ENCODE results near the gene SLC24A3. TPM values are rescaled to one million over a fixed set of nuclear protein-coding genes. Genes with fewer than 3 reads are reported as not detected.

The SLC24A3 gene
- total and polyA plus RNA-seq, 2 experiments from 2014 or later: 0.81 to 2.5 TPM

DNA sequence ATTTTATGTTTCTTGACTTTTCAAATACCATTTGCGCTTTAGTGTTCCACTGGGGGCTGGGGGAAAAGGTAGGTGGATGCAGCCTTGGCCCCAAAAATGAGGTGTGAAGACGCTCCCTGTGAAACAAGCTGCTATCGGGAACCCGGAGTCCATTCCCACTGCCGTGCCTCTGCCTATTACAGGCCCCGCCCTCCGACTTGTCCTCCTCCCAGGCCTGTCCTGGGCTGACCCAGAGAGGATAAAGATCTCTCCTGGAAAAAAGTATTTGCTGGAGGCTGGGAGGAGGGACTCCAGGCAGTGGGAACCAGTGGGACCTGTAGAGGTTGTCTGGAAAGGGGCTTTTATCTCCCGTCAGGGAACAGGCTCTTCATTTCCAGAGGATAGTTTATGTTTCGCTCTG is 215.0 kb downstream of the SLC24A3 start:
- H3K4me2 ChIP-seq: no peak overlapping the region
- peak; percentile 27 for DNase-seq (ENCODE audit: low spot score)

More for the DNA sequence above, 215.0 kb downstream of the SLC24A3 start:
- no peaks in the 10 kb centered on the region for H4K20me1 ChIP-seq (replicated peaks; ENCODE audit: insufficient read depth)
- H3K27me3 Mint-ChIP-seq (ENCODE audit: insufficient read depth, low read depth, poor library complexity): peaks cover 6% of the 10 kb centered on the region
- no peaks in the 10 kb centered on the region for H3K27me3 ChIP-seq (ENCODE audit: insufficient read depth)
- no peak overlapping the region for H3K27ac Mint-ChIP-seq
- H3K4me1 Mint-ChIP-seq: peaks cover 48% of the 10 kb centered on the region
- H3K27ac ChIP-seq (ENCODE audit: low read depth): no peak overlapping the region
- no peak overlapping the region for H3K4me3 Mint-ChIP-seq
- H3K9me2 ChIP-seq (ENCODE audit: insufficient read depth): no peaks in the 10 kb centered on the region
- H3K9me3 Mint-ChIP-seq: no peaks in the 10 kb centered on the region
- H3K36me3 Mint-ChIP-seq (ENCODE audit: low read depth): no peaks in the 10 kb centered on the region
- no peak overlapping the region for H3K4me3 ChIP-seq
- TF ChIP-seq, protein P1, sequence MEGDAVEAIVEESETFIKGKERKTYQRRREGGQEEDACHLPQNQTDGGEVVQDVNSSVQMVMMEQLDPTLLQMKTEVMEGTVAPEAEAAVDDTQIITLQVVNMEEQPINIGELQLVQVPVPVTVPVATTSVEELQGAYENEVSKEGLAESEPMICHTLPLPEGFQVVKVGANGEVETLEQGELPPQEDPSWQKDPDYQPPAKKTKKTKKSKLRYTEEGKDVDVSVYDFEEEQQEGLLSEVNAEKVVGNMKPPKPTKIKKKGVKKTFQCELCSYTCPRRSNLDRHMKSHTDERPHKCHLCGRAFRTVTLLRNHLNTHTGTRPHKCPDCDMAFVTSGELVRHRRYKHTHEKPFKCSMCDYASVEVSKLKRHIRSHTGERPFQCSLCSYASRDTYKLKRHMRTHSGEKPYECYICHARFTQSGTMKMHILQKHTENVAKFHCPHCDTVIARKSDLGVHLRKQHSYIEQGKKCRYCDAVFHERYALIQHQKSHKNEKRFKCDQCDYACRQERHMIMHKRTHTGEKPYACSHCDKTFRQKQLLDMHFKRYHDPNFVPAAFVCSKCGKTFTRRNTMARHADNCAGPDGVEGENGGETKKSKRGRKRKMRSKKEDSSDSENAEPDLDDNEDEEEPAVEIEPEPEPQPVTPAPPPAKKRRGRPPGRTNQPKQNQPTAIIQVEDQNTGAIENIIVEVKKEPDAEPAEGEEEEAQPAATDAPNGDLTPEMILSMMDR (conservative IDR thresholded peaks at IDR 0.05; ENCODE audit: low read depth in 2 of 2): no peak
- no peak for TF ChIP-seq ZNF331 (CRISPR knock-in tag; IDR thresholded peaks at IDR 0.05; ENCODE audit: low read depth)
- TF ChIP-seq, protein P2, sequence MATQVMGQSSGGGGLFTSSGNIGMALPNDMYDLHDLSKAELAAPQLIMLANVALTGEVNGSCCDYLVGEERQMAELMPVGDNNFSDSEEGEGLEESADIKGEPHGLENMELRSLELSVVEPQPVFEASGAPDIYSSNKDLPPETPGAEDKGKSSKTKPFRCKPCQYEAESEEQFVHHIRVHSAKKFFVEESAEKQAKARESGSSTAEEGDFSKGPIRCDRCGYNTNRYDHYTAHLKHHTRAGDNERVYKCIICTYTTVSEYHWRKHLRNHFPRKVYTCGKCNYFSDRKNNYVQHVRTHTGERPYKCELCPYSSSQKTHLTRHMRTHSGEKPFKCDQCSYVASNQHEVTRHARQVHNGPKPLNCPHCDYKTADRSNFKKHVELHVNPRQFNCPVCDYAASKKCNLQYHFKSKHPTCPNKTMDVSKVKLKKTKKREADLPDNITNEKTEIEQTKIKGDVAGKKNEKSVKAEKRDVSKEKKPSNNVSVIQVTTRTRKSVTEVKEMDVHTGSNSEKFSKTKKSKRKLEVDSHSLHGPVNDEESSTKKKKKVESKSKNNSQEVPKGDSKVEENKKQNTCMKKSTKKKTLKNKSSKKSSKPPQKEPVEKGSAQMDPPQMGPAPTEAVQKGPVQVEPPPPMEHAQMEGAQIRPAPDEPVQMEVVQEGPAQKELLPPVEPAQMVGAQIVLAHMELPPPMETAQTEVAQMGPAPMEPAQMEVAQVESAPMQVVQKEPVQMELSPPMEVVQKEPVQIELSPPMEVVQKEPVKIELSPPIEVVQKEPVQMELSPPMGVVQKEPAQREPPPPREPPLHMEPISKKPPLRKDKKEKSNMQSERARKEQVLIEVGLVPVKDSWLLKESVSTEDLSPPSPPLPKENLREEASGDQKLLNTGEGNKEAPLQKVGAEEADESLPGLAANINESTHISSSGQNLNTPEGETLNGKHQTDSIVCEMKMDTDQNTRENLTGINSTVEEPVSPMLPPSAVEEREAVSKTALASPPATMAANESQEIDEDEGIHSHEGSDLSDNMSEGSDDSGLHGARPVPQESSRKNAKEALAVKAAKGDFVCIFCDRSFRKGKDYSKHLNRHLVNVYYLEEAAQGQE (IDR thresholded peaks at IDR 0.05; ENCODE audit: unreplicated experiment): no peak
- TF ChIP-seq POLR2AphosphoS5 (IDR thresholded peaks at IDR 0.05; ENCODE audit: low read depth): no peak
- no peak for TF ChIP-seq STAT1 (IDR thresholded peaks at IDR 0.05; ENCODE audit: unreplicated experiment)
- TF ChIP-seq JUNB (IDR thresholded peaks at IDR 0.05; ENCODE audit: unreplicated experiment): no peak
- no peak for TF ChIP-seq CREB1 (CRISPR knock-in tag; IDR thresholded peaks at IDR 0.05; ENCODE audit: low read depth)
- no peak for TF ChIP-seq NANOG (IDR thresholded peaks at IDR 0.05; ENCODE audit: borderline replicate concordance)
- TF ChIP-seq EZH2 (IDR thresholded peaks at IDR 0.05; ENCODE audit: low read depth, unreplicated experiment): no peak
- TF ChIP-seq, protein P3, sequence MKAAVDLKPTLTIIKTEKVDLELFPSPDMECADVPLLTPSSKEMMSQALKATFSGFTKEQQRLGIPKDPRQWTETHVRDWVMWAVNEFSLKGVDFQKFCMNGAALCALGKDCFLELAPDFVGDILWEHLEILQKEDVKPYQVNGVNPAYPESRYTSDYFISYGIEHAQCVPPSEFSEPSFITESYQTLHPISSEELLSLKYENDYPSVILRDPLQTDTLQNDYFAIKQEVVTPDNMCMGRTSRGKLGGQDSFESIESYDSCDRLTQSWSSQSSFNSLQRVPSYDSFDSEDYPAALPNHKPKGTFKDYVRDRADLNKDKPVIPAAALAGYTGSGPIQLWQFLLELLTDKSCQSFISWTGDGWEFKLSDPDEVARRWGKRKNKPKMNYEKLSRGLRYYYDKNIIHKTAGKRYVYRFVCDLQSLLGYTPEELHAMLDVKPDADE (IDR thresholded peaks at IDR 0.05): no peak
- TF ChIP-seq, protein P4, sequence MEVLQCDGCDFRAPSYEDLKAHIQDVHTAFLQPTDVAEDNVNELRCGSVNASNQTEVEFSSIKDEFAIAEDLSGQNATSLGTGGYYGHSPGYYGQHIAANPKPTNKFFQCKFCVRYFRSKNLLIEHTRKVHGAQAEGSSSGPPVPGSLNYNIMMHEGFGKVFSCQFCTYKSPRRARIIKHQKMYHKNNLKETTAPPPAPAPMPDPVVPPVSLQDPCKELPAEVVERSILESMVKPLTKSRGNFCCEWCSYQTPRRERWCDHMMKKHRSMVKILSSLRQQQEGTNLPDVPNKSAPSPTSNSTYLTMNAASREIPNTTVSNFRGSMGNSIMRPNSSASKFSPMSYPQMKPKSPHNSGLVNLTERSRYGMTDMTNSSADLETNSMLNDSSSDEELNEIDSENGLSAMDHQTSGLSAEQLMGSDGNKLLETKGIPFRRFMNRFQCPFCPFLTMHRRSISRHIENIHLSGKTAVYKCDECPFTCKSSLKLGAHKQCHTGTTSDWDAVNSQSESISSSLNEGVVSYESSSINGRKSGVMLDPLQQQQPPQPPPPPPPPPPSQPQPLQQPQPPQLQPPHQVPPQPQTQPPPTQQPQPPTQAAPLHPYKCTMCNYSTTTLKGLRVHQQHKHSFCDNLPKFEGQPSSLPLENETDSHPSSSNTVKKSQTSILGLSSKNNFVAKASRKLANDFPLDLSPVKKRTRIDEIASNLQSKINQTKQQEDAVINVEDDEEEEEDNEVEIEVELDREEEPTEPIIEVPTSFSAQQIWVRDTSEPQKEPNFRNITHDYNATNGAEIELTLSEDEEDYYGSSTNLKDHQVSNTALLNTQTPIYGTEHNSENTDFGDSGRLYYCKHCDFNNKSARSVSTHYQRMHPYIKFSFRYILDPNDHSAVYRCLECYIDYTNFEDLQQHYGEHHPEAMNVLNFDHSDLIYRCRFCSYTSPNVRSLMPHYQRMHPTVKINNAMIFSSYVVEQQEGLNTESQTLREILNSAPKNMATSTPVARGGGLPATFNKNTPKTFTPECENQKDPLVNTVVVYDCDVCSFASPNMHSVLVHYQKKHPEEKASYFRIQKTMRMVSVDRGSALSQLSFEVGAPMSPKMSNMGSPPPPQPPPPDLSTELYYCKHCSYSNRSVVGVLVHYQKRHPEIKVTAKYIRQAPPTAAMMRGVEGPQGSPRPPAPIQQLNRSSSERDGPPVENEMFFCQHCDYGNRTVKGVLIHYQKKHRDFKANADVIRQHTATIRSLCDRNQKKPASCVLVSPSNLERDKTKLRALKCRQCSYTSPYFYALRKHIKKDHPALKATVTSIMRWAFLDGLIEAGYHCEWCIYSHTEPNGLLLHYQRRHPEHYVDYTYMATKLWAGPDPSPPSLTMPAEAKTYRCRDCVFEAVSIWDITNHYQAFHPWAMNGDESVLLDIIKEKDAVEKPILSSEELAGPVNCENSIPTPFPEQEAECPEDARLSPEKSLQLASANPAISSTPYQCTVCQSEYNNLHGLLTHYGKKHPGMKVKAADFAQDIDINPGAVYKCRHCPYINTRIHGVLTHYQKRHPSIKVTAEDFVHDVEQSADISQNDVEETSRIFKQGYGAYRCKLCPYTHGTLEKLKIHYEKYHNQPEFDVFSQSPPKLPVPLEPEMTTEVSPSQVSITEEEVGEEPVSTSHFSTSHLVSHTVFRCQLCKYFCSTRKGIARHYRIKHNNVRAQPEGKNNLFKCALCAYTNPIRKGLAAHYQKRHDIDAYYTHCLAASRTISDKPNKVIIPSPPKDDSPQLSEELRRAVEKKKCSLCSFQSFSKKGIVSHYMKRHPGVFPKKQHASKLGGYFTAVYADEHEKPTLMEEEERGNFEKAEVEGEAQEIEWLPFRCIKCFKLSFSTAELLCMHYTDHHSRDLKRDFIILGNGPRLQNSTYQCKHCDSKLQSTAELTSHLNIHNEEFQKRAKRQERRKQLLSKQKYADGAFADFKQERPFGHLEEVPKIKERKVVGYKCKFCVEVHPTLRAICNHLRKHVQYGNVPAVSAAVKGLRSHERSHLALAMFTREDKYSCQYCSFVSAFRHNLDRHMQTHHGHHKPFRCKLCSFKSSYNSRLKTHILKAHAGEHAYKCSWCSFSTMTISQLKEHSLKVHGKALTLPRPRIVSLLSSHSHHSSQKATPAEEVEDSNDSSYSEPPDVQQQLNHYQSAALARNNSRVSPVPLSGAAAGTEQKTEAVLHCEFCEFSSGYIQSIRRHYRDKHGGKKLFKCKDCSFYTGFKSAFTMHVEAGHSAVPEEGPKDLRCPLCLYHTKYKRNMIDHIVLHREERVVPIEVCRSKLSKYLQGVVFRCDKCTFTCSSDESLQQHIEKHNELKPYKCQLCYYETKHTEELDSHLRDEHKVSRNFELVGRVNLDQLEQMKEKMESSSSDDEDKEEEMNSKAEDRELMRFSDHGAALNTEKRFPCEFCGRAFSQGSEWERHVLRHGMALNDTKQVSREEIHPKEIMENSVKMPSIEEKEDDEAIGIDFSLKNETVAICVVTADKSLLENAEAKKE (CRISPR knock-in tag; IDR thresholded peaks at IDR 0.05): no peak
- H3K36me3 ChIP-seq (ENCODE audit: insufficient read depth): no peaks in the 10 kb centered on the region
- ATAC-seq: peak; percentile 79
- peaks cover 16% of the 10 kb centered on the region for H3K4me1 ChIP-seq (ENCODE audit: insufficient read depth)
- no peaks in the 10 kb centered on the region for H3F3A ChIP-seq (replicated peaks; ENCODE audit: low read depth)
- no peak overlapping the region for H2AFZ ChIP-seq
- H3K79me2 ChIP-seq (replicated peaks; ENCODE audit: insufficient read depth): no peaks in the 10 kb centered on the region
